GM21367 (cell line): Measurements from ENCODE around the gene PKD1L1.

Experiments used
- ATAC-seq: cut with Tn5 transposase; IDR thresholded peaks from one replicate; pipeline ENCODE4 v1.9.1; 2021; ENCODE audit not compliant: unreplicated experiment

Gene PKD1L1

DNA sequence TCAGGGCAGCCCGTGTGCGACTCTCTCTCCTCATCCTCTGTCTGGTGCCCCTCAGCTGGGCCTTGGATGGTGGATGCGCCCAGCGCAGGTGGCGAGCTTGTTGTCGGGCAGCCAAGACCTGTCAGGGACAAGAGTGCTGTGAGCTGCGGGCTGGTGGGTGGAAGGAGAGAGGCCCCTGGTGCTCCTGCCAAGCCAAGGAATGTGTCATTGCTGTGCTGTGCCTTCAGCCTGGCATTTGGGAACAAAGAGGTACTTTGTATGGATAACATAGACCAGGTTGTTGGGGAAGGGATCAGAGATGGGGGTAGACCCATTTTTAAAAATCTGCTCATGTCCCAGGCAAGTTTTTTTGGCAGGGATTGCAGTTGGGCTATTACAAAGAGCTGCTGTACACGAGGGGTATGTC is 120.9 kb downstream of the PKD1L1 start:
- ATAC-seq, result no peak

- no peak for ATAC-seq
Measured at GRCh38 chr7:47826754-47827153, 121.5 kb downstream of the PKD1L1 start.

DNA sequence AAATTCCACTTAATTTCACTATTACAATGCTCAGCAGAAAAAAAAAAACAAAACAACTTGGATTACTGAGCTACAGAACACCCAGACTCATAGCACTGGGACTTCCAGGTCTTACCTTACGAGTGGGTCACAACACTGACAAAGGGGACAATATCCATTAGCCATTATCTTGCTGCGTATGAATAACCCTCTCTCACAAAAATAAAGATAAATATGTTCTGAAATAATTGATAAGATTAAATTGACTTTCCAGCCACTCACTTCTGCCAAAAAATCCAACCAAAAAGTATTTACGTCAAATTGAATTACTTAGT is 128.7 kb downstream of the PKD1L1 start:
- ATAC-seq, result no peak

- ATAC-seq, result no peak
Measured at GRCh38 chr7:47818796-47819606, 129.3 kb downstream of the PKD1L1 start.

- no peak for ATAC-seq
Measured at GRCh38 chr7:47817917-47818316, 130.3 kb downstream of the PKD1L1 start.

GRCh38 chr7:47816647-47817046 is 131.6 kb downstream of the PKD1L1 start:
- no peak for ATAC-seq

DNA sequence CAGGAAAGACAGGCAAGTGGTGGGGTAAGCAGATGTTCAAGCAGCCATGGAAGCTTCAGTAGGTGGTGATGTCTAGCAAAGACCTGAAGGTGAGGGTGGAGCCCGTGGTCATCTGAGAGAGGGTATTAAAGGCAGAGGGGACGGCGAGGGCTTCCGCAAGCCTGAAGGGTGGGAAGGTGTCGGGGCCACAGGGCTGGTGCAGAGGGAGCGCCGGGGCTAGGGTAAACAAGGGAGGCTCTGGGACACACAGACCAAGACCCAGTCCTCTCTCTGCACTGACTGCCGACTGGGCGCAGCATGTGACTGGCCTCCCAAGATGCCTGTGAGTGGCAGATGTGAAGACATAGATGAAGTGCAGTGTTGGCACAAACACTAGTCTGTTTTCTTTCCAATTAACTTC is 132.4 kb downstream of the PKD1L1 start:
- no peak for ATAC-seq

DNA sequence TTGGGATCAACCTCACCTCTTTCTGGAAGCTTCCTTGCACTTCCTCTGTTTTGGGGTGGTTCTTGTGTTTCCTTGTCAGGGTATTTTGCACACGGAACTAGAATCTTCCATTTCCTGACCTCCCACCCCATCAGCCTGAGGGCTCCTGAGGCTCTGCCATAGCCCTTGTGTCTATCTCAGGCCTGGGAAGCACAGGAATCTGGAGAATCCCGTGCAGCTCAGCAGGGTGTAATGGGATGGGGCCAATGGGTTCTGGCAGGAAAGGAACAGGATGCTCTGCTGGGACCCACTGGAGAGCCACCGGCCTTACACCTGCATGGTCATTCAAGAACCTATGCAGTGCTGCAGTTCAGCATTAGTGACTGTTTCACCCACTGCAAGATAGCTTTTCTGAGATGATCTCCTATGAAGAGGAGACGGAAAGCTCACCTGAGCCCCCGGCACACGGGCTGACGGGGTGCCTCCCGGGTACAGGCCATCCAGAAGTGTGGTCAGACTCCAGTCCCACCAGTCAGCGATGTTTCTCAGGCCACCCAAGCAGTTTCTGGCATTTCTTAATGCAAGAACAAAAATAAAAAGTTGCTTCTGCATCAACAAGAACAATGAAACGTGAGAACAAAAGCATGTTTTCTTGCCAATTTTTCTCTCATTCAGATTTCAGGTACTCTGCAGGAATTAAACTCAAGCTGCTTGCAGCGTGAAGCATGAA is 133.2 kb downstream of the PKD1L1 start:
- ATAC-seq, result no peak

DNA sequence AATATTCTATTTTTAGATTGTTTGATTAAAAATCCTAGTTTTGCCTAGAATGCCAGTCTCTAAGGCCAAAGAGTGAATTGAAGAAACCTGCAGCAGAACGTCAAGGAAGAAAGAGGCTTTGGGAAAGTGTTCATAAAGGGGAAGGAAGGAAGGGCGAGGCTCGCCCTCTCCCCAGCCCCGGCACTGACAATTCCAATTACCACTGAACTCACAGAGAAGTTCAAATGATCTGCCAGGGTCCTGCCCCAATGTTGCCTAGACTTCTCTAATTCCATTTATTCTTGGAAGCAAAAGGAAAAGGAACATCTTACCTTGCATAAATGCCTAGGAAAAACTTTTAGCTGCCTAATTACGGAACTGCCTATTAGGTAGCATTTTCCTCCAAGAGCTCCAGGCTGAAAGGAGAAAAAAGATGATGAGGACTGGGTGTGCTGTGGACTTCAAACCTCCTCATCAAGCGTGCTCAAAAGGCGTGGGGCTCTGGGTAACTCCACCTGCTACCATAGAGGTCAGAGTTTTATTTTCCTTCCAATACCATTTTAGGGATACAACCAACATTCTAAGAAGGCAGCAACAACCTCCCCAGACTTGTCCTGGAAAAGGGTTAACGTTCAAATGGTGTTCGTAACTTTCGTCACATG is 134.5 kb downstream of the PKD1L1 start:
- ATAC-seq, result no peak

DNA sequence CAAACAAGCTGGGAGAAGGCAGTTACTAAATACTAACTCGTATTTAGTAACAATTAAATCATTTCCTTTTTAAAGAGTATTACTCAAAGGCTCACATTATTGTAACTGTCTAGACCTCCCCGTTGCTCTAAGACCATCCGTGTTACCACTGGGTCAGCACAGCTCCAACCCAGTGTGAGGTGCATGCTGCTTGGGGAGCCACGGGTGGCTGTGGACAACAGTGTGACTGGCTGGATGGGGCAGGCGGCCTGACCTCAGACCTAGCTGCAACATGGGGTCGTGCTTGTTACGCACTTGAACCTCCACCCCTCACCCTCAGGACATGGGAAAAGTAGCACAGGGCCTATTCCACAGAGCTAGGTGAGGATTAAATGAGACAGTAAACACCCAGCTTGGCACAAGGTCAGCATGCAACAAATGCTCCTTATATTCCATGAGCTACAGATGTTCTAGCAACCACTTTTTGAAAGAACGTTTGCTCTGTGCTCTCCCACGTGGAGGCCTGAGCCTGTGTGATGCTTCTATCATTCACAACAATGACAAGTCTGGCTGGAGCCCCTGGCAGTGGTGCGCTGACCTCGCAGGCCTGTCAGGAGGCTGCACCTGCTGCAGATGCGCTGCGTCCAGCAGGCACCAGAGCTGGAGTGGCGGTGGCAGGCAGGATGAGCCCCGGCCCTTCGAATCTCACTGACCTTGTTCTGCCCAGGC is 135.7 kb downstream of the PKD1L1 start:
- ATAC-seq, result no peak

DNA sequence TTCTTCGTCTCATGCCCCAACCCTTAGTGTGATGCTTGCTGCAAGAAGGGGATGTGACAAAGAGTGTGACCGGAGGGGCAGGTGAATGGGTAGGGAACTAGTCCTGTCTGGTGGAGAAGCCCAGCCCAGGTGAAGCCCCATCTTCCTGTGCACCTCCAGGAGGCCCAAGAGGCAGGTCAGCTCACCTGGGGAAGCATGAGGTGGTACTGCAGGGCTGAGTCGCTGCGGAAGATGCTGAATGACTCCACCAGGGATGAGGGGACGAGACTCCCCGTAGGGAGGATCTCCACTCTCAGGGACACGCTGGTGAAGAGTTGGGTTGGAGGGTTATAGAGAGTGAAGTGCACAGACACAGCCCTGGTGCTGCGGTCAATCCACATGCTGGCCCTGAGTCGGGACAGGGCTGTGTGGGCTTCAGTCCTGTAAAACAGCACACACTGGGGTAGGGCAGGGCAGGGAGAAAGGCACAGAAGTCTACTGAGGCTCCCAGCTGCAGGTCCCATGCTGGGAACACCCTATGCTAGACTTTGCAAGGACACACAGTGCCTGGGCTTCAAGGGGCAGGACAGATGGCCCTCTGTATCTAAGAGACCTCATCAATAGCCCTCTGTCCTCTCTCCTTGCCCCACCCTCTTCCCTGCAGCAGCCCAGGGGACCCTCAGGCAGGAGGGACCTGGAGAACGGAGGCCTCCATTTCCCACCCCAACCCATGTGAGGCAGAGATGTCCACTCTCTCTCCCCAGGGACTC is 136.5 kb downstream of the PKD1L1 start:
- no peak for ATAC-seq

DNA sequence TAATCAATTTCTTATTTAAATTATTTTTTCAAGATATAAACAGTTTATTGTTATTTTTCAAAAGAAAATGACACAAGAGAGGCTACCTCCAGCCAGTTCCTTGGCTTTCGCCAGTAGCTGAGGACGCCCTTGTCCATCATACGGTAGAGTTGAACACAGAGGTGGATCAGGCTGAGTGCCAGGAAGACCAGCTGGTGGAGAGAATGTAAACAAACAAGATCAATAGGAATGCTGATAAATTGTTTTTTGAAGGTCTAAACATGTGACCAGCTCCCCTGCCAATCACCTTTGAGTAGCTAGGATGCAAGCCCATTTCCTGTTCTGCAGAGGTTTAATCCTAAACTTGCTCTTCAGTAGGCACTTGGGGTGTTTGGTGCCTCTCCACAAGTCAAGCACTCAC is 138.9 kb downstream of the PKD1L1 start:
- no peak for ATAC-seq

- ATAC-seq, result no peak
Measured at GRCh38 chr7:47808321-47808720, 139.9 kb downstream of the PKD1L1 start.

DNA sequence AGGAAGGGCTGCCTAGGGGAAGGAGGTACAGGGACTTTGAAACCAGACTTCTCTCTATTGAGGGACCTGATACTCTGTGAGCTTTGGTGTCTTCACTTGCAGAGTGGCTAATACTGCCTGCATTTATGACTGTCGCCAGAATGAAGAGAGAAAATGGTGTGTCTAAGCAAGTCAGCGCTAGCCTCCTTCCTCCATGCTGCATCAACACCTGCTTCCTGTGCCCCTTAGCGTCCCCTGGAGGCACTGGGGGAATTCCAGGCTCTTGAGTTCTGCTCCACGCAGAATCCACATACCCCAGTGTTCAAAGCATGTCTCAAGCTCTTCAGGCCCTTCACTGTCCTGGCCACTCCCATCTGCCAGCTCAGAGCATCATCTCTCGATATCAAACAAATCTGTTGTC is 140.5 kb downstream of the PKD1L1 start:
- ATAC-seq, result no peak

- no peak for ATAC-seq
Measured at GRCh38 chr7:47807126-47807525, 141.1 kb downstream of the PKD1L1 start.

GRCh38 chr7:47806701-47807103 is 141.6 kb downstream of the PKD1L1 start:
- no peak for ATAC-seq

GRCh38 chr7:47804767-47805545 is 143.3 kb downstream of the PKD1L1 start:
- no peak for ATAC-seq

DNA sequence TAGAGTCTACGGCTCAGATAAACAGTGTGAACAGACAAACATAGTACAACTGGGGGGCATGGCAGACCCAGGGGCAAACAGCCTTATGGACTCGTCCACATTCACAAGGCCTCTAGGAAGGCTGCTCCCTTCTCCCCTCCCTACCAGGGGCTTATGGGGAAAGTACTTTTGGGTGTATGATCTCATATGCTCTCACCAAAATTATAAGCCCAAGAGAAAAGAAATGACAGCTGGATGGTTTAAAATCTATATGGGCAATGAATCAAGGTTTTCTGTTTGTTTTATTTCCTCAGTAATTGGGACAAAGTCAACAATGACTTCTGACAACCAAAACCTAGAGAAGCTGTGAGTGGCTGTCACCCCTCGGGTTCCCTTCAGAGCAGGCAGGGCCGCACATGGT is 144.4 kb downstream of the PKD1L1 start:
- no peak for ATAC-seq

GRCh38 chr7:47803025-47803424 is 145.2 kb downstream of the PKD1L1 start:
- ATAC-seq, result no peak

- ATAC-seq, result no peak
Measured at GRCh38 chr7:47801423-47801822, 146.8 kb downstream of the PKD1L1 start.
